PC-3 (cell line): ENCODE results near the gene GAL.

Experiments used
- EZH2 ChIP-seq: fragments of 300-600 bp; sonication (generic); IDR thresholded peaks from one replicate; pipeline ENCODE4 v1.6.1; 2017; ENCODE audit warnings: antibody characterized with exemption, mild to moderate bottlenecking, low read length; ENCODE audit not compliant: unreplicated experiment
- EZH2phosphoT487 ChIP-seq: fragments of 300-600 bp; sonication (generic); IDR thresholded peaks from 2 replicates; pipeline ENCODE4 v1.6.1; 2018; ENCODE audit warnings: mild to moderate bottlenecking, antibody characterized with exemption, low read length, borderline replicate concordance
- TF ChIP-seq, protein P1 (sequence below): fragments of 300-600 bp; sonication (generic); conservative IDR thresholded peaks from 2 replicates; pipeline ENCODE4 v1.5.1; 2017; ENCODE audit warnings: antibody characterized with exemption, low read depth, mild to moderate bottlenecking, low read length

DNA sequence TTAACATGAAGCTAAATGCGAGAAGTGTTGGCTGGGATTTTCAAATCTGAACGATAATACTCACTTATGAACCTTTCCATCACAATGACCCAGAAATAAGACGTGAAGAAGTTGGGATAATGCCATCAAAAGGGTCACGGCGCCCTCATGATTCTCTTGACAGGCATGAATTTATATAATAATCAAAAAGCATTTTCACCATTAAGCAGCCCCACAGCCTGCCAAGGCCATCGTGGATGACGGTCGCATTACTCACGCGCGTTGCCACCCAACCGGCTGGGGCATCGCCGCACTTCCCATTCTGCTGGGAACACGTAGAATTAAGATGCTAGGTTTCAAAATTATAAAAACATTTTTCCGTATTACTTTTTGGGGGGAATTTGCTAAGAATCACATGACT is 18.9 kb upstream of the GAL start:
- TF ChIP-seq, protein P1, sequence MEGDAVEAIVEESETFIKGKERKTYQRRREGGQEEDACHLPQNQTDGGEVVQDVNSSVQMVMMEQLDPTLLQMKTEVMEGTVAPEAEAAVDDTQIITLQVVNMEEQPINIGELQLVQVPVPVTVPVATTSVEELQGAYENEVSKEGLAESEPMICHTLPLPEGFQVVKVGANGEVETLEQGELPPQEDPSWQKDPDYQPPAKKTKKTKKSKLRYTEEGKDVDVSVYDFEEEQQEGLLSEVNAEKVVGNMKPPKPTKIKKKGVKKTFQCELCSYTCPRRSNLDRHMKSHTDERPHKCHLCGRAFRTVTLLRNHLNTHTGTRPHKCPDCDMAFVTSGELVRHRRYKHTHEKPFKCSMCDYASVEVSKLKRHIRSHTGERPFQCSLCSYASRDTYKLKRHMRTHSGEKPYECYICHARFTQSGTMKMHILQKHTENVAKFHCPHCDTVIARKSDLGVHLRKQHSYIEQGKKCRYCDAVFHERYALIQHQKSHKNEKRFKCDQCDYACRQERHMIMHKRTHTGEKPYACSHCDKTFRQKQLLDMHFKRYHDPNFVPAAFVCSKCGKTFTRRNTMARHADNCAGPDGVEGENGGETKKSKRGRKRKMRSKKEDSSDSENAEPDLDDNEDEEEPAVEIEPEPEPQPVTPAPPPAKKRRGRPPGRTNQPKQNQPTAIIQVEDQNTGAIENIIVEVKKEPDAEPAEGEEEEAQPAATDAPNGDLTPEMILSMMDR, result no peak
- TF ChIP-seq EZH2phosphoT487, result no peak
- TF ChIP-seq EZH2, result no peak
